ENCODE results near the gene KCNK15. TPM values are rescaled to one million over a fixed set of nuclear protein-coding genes. Genes with fewer than 3 reads are reported as not detected.

Gene KCNK15
- total and polyA plus RNA-seq, 10 of the 15 experiments (the other 5 are each of a cell fraction or from before 2014, with no cell fraction given) = not detected

GRCh38 chr20:44709797-44710196 lies 35.9 kb upstream of the KCNK15 start:
- no peaks in the 10 kb centered on the region for H3K36me3 ChIP-seq (ENCODE audit: control insufficient read depth in 2 of 2, insufficient read depth in 2 of 2, low read length in 1 of 2)
- ChIA-PET CTCF (interaction anchor here (1.3 to 1.5 kb wide), 2 partner anchors 25 to 26 kb away, joined by 3 read pairs; no protein-coding TSS in a partner anchor), RAD21 (ENCODE audit: unreplicated experiment) (no interaction called here), POLR2A (interaction anchor here (0.7 kb wide), 1 partner anchor 73 kb away, joined by 5 read pairs; no protein-coding TSS in a partner anchor), SMC1A (ENCODE audit: uncharacterized antibody, unreplicated experiment) (interaction anchor here (0.9 kb wide), 1 partner anchor 9 kb away, joined by 3 read pairs; no protein-coding TSS in a partner anchor)
- intact Hi-C loops (cut with micrococcal nuclease; ENCODE audit: unreplicated experiment) = no loop called here
- no peak overlapping the region for H3K9ac ChIP-seq (ENCODE audit: control insufficient read depth, insufficient read depth, low read length)
- no peak overlapping the region for H3K4me2 ChIP-seq (ENCODE audit: control insufficient read depth, insufficient read depth)
- H3K9me3 ChIP-seq (replicated peaks; ENCODE audit: control insufficient read depth, insufficient read depth, low read length) = no peaks in the 10 kb centered on the region
- no peak for ATAC-seq
- H3K27me3 ChIP-seq (replicated peaks in 1 of 2; ENCODE audit: control insufficient read depth in 2 of 2, insufficient read depth in 2 of 2, low read length in 1 of 2) = peaks cover 0 to 3% of the 10 kb centered on the region in 2 experiments; a peak in 2 of 4 replicates
- WGBS (ENCODE audit: insufficient coverage, insufficient replicate concordance, low lambda C conversion rate, missing lambda C conversion rate) = 72% methylated on average over 9 of the region's 9 CpGs
- H3K4me1 ChIP-seq (ENCODE audit: control insufficient read depth, insufficient read depth, low read length) = no peaks in the 10 kb centered on the region
- H3K79me2 ChIP-seq (ENCODE audit: control insufficient read depth, insufficient read depth, low read length) = no peaks in the 10 kb centered on the region
- no peak for TF ChIP-seq EZH2 (IDR thresholded peaks at IDR 0.05; ENCODE audit: borderline replicate concordance, control insufficient read depth, low read depth, low read length)
- no TSS peak for BruUV-seq (replicated peaks)
- H3K27ac ChIP-seq (ENCODE audit: control insufficient read depth, insufficient read depth) = no peak overlapping the region
- H4K20me1 ChIP-seq (ENCODE audit: control insufficient read depth, insufficient read depth) = no peaks in the 10 kb centered on the region
- in situ Hi-C loops (cut with MboI) = no loop called here
- DNase-seq (ENCODE audit: low read depth, low spot score) = no peak
- no peak overlapping the region for H2AFZ ChIP-seq (ENCODE audit: control insufficient read depth, low read depth, low read length)
- FAIRE-seq = no peak
- no peak overlapping the region for H3K4me3 ChIP-seq

GRCh38 chr20:44711237-44711636 lies 34.4 kb upstream of the KCNK15 start:
- no peaks in the 10 kb centered on the region for H3K36me3 ChIP-seq (ENCODE audit: control insufficient read depth in 2 of 2, insufficient read depth in 2 of 2, low read length in 1 of 2)
- RAD21 ChIA-PET (ENCODE audit: unreplicated experiment) = no interaction called here
- no peaks in the 10 kb centered on the region for H3K79me2 ChIP-seq (ENCODE audit: control insufficient read depth, insufficient read depth, low read length)
- no peak overlapping the region for H2AFZ ChIP-seq (ENCODE audit: control insufficient read depth, low read depth, low read length)
- no peak overlapping the region for H3K27ac ChIP-seq (ENCODE audit: control insufficient read depth, insufficient read depth)
- peaks cover 0 to 3% of the 10 kb centered on the region in 2 experiments; a peak in 1 of 4 replicates for H3K27me3 ChIP-seq (replicated peaks in 1 of 2; ENCODE audit: control insufficient read depth in 2 of 2, insufficient read depth in 2 of 2, low read length in 1 of 2)
- no TSS peak for BruUV-seq (replicated peaks)
- 57% methylated on average over 8 of the region's 8 CpGs for WGBS (ENCODE audit: insufficient coverage, insufficient replicate concordance, low lambda C conversion rate, missing lambda C conversion rate)
- no peak overlapping the region for H3K9ac ChIP-seq (ENCODE audit: control insufficient read depth, insufficient read depth, low read length)
- H4K20me1 ChIP-seq (ENCODE audit: control insufficient read depth, insufficient read depth) = no peaks in the 10 kb centered on the region
- FAIRE-seq (no peak), DNase-seq (ENCODE audit: low read depth, low spot score) (no peak), ATAC-seq (no peak)
- H3K9me3 ChIP-seq (replicated peaks; ENCODE audit: control insufficient read depth, insufficient read depth, low read length) = no peaks in the 10 kb centered on the region
- no peak for TF ChIP-seq CHD2 (IDR thresholded peaks at IDR 0.05; ENCODE audit: borderline replicate concordance, low read depth, low read length)
- intact Hi-C loops (cut with micrococcal nuclease; ENCODE audit: unreplicated experiment) (no loop called here), in situ Hi-C loops (cut with MboI) (no loop called here)
- no peak overlapping the region for H3K4me2 ChIP-seq (ENCODE audit: control insufficient read depth, insufficient read depth)
- CTCF ChIA-PET = interaction anchor here (1.1 to 1.5 kb wide), 2 partner anchors 27 to 156 kb away, joined by 3 read pairs; no protein-coding TSS in a partner anchor
- POLR2A ChIA-PET = no interaction called here
- no peak overlapping the region for H3K4me3 ChIP-seq
- SMC1A ChIA-PET (ENCODE audit: uncharacterized antibody, unreplicated experiment) = interaction anchor here (0.9 kb wide), 1 partner anchor 13 kb away, joined by 3 read pairs; no protein-coding TSS in a partner anchor
- H3K4me1 ChIP-seq (ENCODE audit: control insufficient read depth, insufficient read depth, low read length) = no peaks in the 10 kb centered on the region
